CD8-positive, alpha-beta memory T cell (primary cell): ENCODE results near the gene RTN3. TPM values are rescaled to one million over a fixed set of nuclear protein-coding genes. Genes with fewer than 3 reads are reported as not detected.
"Not testable (repeated sequence)": the region's sequence is repeated elsewhere in the genome, so short reads cannot be mapped to it uniquely, and the experiment has no call there.

Experiments
- CTCF ChIA-PET: fragments of 350-600 bp; sonication (Branson Sonifier 250); formaldehyde crosslinking; loops from one replicate; lab custom pipeline; 2021; ENCODE audit warnings: antibody characterized with exemption; lab: Charles Lee
- POLR2A ChIA-PET: fragments of 350-600 bp; sonication (Branson Sonifier 250); formaldehyde crosslinking; loops from one replicate; lab custom pipeline; 2021; ENCODE audit warnings: antibody characterized with exemption; lab: Charles Lee
- DNase-seq, 5 donors: peaks; one replicate each; pipeline versions ENCODE4 v3.0.0 to v3.0.0-alpha.2; 2020 to 2022; ENCODE audit warnings: mixed read lengths in 1 of 5
- H3K27ac ChIP-seq: one replicate; pipeline ENCODE4 v1.7.0; 2013; ENCODE audit warnings: low read depth, mild to moderate bottlenecking, low read length, moderate library complexity
- H3K27me3 ChIP-seq: 2 replicates; pipeline ENCODE4 v1.7.0; 2013; ENCODE audit warnings: low read length, mild to moderate bottlenecking; ENCODE audit not compliant: insufficient read depth, poor library complexity, severe bottlenecking
- H3K36me3 ChIP-seq: 2 replicates; pipeline ENCODE4 v1.7.0; 2013; ENCODE audit warnings: mild to moderate bottlenecking, low read length, moderate library complexity; ENCODE audit not compliant: insufficient read depth
- H3K4me1 ChIP-seq: 2 replicates; pipeline ENCODE4 v1.7.0; 2013; ENCODE audit warnings: mild to moderate bottlenecking, low read length, moderate library complexity; ENCODE audit not compliant: insufficient read depth
- H3K4me3 ChIP-seq: 2 replicates; pipeline ENCODE4 v1.7.0; 2013; ENCODE audit warnings: mild to moderate bottlenecking, low read length
- H3K9me3 ChIP-seq: 2 replicates; pipeline ENCODE4 v1.7.0; 2013; ENCODE audit warnings: mild to moderate bottlenecking, low read length
- H3K27ac Mint-ChIP-seq, 8 donors: one replicate each; pipeline ENCODE4 v1.8.0; 2020 to 2021; ENCODE audit warnings: mixed read lengths in 8 of 8, mild to moderate bottlenecking in 6 of 8, inconsistent platforms in 3 of 8, moderate library complexity in 3 of 8
- H3K27me3 Mint-ChIP-seq, 2 donors: one replicate each; pipeline ENCODE4 v1.8.0; 2020 to 2021; ENCODE audit warnings: mixed read lengths in 2 of 2, mild to moderate bottlenecking in 1 of 2, moderate library complexity in 1 of 2
- H3K36me3 Mint-ChIP-seq, 3 donors: one replicate each; pipeline ENCODE4 v1.8.0; 2020 to 2021; ENCODE audit warnings: mixed read lengths in 3 of 3, inconsistent platforms in 1 of 3, mild to moderate bottlenecking in 1 of 3
- H3K4me1 Mint-ChIP-seq, 3 donors: one replicate each; pipeline ENCODE4 v1.8.0; 2020 to 2021; ENCODE audit warnings: mixed read lengths in 3 of 3, inconsistent platforms in 1 of 3, mild to moderate bottlenecking in 1 of 3
- H3K4me3 Mint-ChIP-seq, 7 donors: one replicate each; pipeline ENCODE4 v1.8.0; 2020 to 2021; ENCODE audit warnings: mixed read lengths in 7 of 7, mild to moderate bottlenecking in 6 of 7, moderate library complexity in 4 of 7, inconsistent platforms in 2 of 7
- H3K9me3 Mint-ChIP-seq, 5 donors: one replicate each; pipeline ENCODE4 v1.8.0; 2020 to 2022; ENCODE audit warnings: mixed read lengths in 5 of 5, mild to moderate bottlenecking in 3 of 5, moderate library complexity in 2 of 5, inconsistent platforms in 1 of 5
- polyA plus RNA-seq: library from polyadenylated mRNA; unstranded; fragments of 300-500 nt; fragmentation: Illumina TruSeq; gene quantifications from one replicate; pipeline ENCODE4 v1.2.3, GENCODE V29; 2021
- total RNA-seq, 2 experiments: library from RNA; stranded (reverse); gene quantifications; one replicate each; pipeline ENCODE4 v1.2.3, GENCODE V29; 2021

RTN3 gene
- 10 to 100 TPM; 46.5 to 48.5 TPM for total RNA-seq
- polyA plus RNA-seq: 48.4 TPM

DNA sequence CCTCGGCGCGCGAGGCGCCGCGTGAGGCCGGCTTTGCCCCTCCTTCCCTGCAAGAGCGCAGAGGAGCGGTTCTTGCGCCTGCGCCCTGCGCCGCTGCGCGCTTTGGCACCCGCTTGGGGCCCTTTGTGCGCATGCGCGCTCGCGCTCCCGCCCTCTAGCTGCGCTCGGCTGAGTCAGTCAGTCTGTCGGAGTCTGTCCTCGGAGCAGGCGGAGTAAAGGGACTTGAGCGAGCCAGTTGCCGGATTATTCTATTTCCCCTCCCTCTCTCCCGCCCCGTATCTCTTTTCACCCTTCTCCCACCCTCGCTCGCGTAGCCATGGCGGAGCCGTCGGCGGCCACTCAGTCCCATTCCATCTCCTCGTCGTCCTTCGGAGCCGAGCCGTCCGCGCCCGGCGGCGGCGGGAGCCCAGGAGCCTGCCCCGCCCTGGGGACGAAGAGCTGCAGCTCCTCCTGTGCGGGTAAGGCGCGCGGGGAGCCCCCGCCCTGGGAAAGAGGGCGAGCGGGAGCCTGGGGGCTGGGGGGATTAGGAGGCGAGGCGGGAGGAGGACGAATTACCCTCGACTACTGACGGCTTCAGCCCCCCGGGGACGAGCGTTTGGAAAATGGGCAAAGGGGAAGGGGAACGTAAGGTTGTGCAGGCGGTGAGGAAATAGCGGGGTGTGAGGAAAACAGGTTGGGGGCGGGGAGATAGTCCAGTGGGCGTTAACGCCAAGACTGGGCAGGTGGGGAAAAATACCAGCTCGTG is at the start of gene RTN3:
Gene RTN3, plus strand, starts transcription at position 180 of the 745 bp plus-strand sequence. Its CDS starts 137 bp downstream, at position 317.
- DNase-seq: peak; percentile 98 to 99 (median 99)
- no peaks in the 10 kb centered on the region for H3K27me3 ChIP-seq
- Mint-ChIP-seq H3K9me3 (no peaks in the 10 kb centered on the region), H3K27ac (peak within 1 kb of the TSS; percentile 61 to 98 (median 92)), H3K4me3 (peak within 1 kb of the TSS; percentile 88 to 96 (median 93)), H3K4me1 (peaks cover 25 to 30% (median 29%) of the 10 kb centered on the region in 3 donors), H3K36me3 (peaks cover 0 to 6% (median 0%) of the 10 kb centered on the region in 3 donors), H3K27me3 (no peaks in the 10 kb centered on the region)
- peak within 1 kb of the TSS; percentile 76 for H3K4me3 ChIP-seq
- H3K9me3 ChIP-seq: no peaks in the 10 kb centered on the region
- peaks cover 17% of the 10 kb centered on the region for H3K4me1 ChIP-seq
- no peaks in the 10 kb centered on the region for H3K36me3 ChIP-seq
- H3K27ac ChIP-seq: peak within 1 kb of the TSS; percentile 82
- POLR2A ChIA-PET: interaction anchor here (0.6 to 2.5 kb wide), 4 partner anchors 11 to 236 kb away, joined by 3 to 19 read pairs (median 6); partner anchors contain the start of genes ATL3 and RCOR2
- CTCF ChIA-PET: interaction anchor here (1.0 to 2.1 kb wide), 4 partner anchors 8 to 20 kb away, joined by 3 to 16 read pairs (median 4); partner anchors contain the start of gene ATL3

DNA sequence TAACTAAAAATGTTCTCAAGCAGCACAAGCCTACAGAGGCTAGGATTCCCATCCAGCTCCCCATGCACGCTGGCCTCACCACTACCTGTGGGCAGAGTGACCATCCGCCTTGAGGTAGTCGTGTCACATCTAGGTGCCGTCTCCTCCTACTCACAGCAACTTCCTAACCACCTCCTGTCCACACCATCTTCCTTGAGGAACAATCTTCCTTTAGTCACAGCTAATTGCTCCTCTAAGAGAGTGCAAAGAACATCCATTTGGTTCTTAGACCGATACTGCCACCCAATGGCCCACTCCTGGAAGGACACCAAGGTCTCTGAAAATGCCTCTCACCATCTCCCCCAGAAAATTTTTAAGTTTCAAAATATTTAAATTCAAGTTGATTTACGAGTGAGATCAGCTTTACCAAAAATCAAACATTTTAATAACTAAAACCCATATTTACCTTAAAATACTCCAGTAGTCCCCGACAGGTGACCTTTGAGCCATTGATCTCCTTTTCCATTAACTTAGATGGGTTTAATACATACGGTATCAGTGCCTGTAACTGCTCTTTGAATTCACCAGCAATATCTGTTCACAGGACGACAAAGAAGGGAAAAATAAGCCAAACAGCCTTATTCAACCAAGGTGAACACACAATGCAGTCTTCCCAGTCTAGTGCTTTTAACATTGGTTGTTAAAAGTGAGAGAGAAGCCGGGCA is 45.4 kb upstream of the RTN3 start:
- peaks cover 7 to 49% (median 17%) of the 10 kb centered on the region in 3 donors for H3K36me3 Mint-ChIP-seq
- no peaks in the 10 kb centered on the region for H3K9me3 Mint-ChIP-seq
- H3K4me1 ChIP-seq: no peaks in the 10 kb centered on the region
- peaks cover 11% of the 10 kb centered on the region for H3K36me3 ChIP-seq
- peaks cover 9 to 23% (median 16%) of the 10 kb centered on the region in 3 donors for H3K4me1 Mint-ChIP-seq
- ChIA-PET POLR2A (interaction anchor here (0.9 kb wide), 1 partner anchor 157 kb away, joined by 3 read pairs; no protein-coding TSS in a partner anchor), CTCF (interaction anchor here (0.7 to 5.0 kb wide), 10 partner anchors 14 to 168 kb away, joined by 3 to 88 read pairs (median 3); partner anchors contain the start of gene PLAAT4)
- H3K27ac ChIP-seq: no peak overlapping the region
- H3K27me3 ChIP-seq: no peaks in the 10 kb centered on the region
- H3K9me3 ChIP-seq: no peaks in the 10 kb centered on the region
- H3K4me3 Mint-ChIP-seq: no peak overlapping the region
- no peaks in the 10 kb centered on the region for H3K27me3 Mint-ChIP-seq
- H3K27ac Mint-ChIP-seq: peak overlapping the region in 6 of 8 donors; percentile 0 to 40 (median 6)
- no peak overlapping the region for H3K4me3 ChIP-seq
- peak; percentile 57 to 78 (median 59) for DNase-seq

DNA sequence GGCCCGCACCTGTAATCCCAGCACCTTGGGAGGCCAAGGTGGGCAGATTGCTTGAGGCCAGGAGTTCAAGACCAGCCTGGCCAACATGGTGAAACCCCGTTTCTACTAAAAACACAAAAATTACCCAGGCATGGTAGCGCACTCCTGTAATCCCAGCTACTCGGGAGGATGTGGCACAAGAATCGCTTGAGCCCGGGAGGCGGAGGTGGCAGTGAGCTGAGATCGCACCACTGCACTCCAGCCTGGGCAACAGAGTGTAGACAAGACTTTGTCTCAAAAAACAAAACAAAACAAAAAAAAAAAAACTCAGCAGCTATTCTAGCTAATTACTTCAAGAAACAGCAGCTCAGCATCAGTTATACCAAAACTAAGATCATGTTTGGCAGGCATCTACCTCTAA is 42.9 kb upstream of the RTN3 start:
- not testable (repeated sequence) for H3K27me3 ChIP-seq, H3K27me3 Mint-ChIP-seq, H3K4me3 Mint-ChIP-seq, H3K27ac ChIP-seq, H3K9me3 ChIP-seq, H3K4me1 ChIP-seq, H3K9me3 Mint-ChIP-seq, H3K4me3 ChIP-seq, DNase-seq
- peaks cover 0 to 53% (median 12%) of the 10 kb centered on the region in 3 donors for H3K36me3 Mint-ChIP-seq
- ChIA-PET CTCF (interaction anchor here (0.8 to 4.6 kb wide), 6 partner anchors 10 to 159 kb away, joined by 3 to 44 read pairs (median 6); no protein-coding TSS in a partner anchor), POLR2A (interaction anchor here (0.5 kb wide), 1 partner anchor 85 kb away, joined by 3 read pairs; no protein-coding TSS in a partner anchor)
- H3K36me3 ChIP-seq: peaks cover 16% of the 10 kb centered on the region
- peak overlapping the region in 1 of 8 donors; percentile 61 for H3K27ac Mint-ChIP-seq
- peaks cover 11 to 25% (median 18%) of the 10 kb centered on the region in 3 donors for H3K4me1 Mint-ChIP-seq

DNA sequence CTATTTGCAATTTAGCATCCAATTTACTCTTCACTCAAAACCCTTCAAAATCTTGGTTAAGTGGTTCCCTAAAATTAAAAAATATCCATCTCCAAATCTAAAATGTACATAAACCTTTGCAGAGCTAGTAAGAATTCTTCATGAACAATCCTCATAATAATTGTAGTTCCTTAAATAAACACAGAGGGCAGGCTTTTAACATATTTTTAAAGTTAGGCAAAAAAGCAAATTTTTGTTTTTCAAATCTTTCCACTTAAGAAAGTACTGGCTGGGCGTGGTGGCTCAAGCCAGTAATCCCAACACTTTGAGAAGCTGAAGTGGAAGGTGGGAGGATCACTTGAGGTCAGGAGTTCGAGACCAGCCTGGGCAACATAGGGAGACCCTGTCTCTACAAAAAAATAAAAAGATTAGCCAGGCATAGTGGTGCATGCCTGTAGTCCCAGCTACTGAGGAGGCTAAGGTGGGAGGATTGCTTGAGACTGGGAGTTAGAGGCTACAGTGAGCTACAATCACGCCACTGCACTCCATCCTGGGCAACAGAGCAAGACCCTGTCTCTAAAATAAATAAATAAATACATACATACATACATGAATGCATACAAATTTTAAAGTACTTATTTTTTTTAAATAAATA is 42.0 kb upstream of the RTN3 start:
- H3K36me3 Mint-ChIP-seq: peaks cover 0 to 58% (median 16%) of the 10 kb centered on the region in 3 donors
- Histone ChIP-seq H3K27me3 (no peaks in the 10 kb centered on the region), H3K4me1 (no peaks in the 10 kb centered on the region), H3K36me3 (peaks cover 22% of the 10 kb centered on the region), H3K9me3 (no peaks in the 10 kb centered on the region), H3K27ac (no peak overlapping the region), H3K4me3 (no peak overlapping the region)
- POLR2A ChIA-PET: interaction anchor here (0.5 kb wide), 1 partner anchor 84 kb away, joined by 3 read pairs; no protein-coding TSS in a partner anchor
- no peaks in the 10 kb centered on the region for H3K27me3 Mint-ChIP-seq
- CTCF ChIA-PET: interaction anchor here (0.7 to 4.6 kb wide), 10 partner anchors 10 to 160 kb away, joined by 3 to 44 read pairs (median 3); no protein-coding TSS in a partner anchor
- H3K9me3 Mint-ChIP-seq: no peaks in the 10 kb centered on the region
- H3K27ac Mint-ChIP-seq: peak overlapping the region in 5 of 8 donors; percentile 13 to 93 (median 43)
- H3K4me1 Mint-ChIP-seq: peaks cover 11 to 25% (median 18%) of the 10 kb centered on the region in 3 donors
- H3K4me3 Mint-ChIP-seq: no peak overlapping the region
- peak in 1 of 5 donors; percentile 11 for DNase-seq

DNA sequence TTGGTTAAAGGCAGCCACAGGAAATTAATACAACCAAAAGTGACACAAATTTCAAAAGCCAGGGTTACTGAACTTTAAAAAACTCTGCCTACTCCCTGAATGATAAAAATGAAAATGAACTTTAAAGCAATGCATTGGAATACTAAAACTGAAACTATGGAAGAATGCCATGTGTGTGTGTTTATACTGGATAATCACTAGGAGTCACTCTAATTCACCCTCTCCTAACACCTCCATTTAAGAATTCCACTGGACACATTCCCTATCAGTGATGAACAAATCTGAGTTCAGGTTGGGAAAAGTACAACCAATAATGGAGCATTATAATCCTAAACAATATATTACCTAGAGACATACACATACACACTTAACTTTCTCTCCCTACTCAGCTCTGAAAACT is 39.6 kb upstream of the RTN3 start:
- H3K4me1 Mint-ChIP-seq: peaks cover 8 to 19% (median 14%) of the 10 kb centered on the region in 3 donors
- peaks cover 0 to 61% (median 14%) of the 10 kb centered on the region in 3 donors for H3K36me3 Mint-ChIP-seq
- peaks cover 15% of the 10 kb centered on the region for H3K36me3 ChIP-seq
- no peaks in the 10 kb centered on the region for H3K27me3 Mint-ChIP-seq
- ChIA-PET CTCF (interaction anchor here (0.5 kb wide), 1 partner anchor 1580 kb away, joined by 3 read pairs; no protein-coding TSS in a partner anchor), POLR2A (no interaction called here)
- no peak overlapping the region for H3K4me3 Mint-ChIP-seq
- H3K4me1 ChIP-seq: no peaks in the 10 kb centered on the region
- no peaks in the 10 kb centered on the region for H3K27me3 ChIP-seq
- no peaks in the 10 kb centered on the region for H3K9me3 ChIP-seq
- peak overlapping the region in 3 of 8 donors; percentile 3 to 73 (median 61) for H3K27ac Mint-ChIP-seq
- no peak for DNase-seq
- no peaks in the 10 kb centered on the region for H3K9me3 Mint-ChIP-seq
- no peak overlapping the region for H3K4me3 ChIP-seq
- H3K27ac ChIP-seq: no peak overlapping the region

DNA sequence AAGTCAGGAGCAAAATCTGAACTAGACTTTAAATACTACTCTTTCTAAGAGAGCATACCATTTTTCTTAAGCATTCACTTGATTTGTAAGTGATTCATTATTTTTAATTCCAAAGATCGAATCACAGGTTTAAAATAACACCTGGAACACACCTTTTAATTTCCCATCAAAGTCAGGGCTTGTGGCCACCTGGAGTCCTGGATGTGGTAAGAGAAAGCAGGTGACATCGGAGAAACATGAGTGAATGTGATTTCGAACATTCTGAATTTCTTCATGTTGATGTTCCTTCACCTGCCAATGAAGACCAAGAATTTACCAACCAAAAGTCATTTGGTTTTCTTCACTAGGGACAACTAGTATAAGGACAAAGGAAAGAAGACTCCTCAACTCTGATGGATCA is 38.1 kb upstream of the RTN3 start:
- DNase-seq: no peak
- Histone ChIP-seq H3K27ac (no peak overlapping the region), H3K4me3 (no peak overlapping the region), H3K36me3 (peaks cover 18% of the 10 kb centered on the region), H3K27me3 (no peaks in the 10 kb centered on the region), H3K9me3 (no peaks in the 10 kb centered on the region), H3K4me1 (no peaks in the 10 kb centered on the region)
- CTCF ChIA-PET: interaction anchor here (1.0 kb wide), 1 partner anchor 26 kb away, joined by 3 read pairs; no protein-coding TSS in a partner anchor
- Mint-ChIP-seq H3K27ac (peak overlapping the region in 3 of 8 donors; percentile 31 to 74 (median 39)), H3K4me1 (peaks cover 6 to 14% (median 14%) of the 10 kb centered on the region in 3 donors), H3K27me3 (no peaks in the 10 kb centered on the region), H3K36me3 (peaks cover 0 to 65% (median 20%) of the 10 kb centered on the region in 3 donors), H3K9me3 (no peaks in the 10 kb centered on the region), H3K4me3 (no peak overlapping the region)
- POLR2A ChIA-PET: no interaction called here

- CTCF ChIA-PET: no interaction called here
- POLR2A ChIA-PET: interaction anchor here (0.6 kb wide), 1 partner anchor 101 kb away, joined by 5 read pairs; no protein-coding TSS in a partner anchor
- no peaks in the 10 kb centered on the region for H3K27me3 Mint-ChIP-seq
Measured at GRCh38 chr11:63652671-63653070, 28.6 kb upstream of the RTN3 start.

More at GRCh38 chr11:63652671-63653070, 28.6 kb upstream of the RTN3 start:
- Histone ChIP-seq H3K9me3 (no peaks in the 10 kb centered on the region), H3K27me3 (no peaks in the 10 kb centered on the region), H3K4me1 (no peaks in the 10 kb centered on the region), H3K27ac (no peak overlapping the region), H3K4me3 (no peak overlapping the region), H3K36me3 (peaks cover 15% of the 10 kb centered on the region)
- no peak for DNase-seq
- Mint-ChIP-seq H3K36me3 (peaks cover 14 to 53% (median 19%) of the 10 kb centered on the region in 3 donors), H3K4me1 (peaks cover 13 to 18% (median 13%) of the 10 kb centered on the region in 3 donors), H3K9me3 (no peaks in the 10 kb centered on the region), H3K27ac (peak overlapping the region in 4 of 8 donors; percentile 34 to 85 (median 64)), H3K4me3 (no peak overlapping the region)
